Caco-2 (cell line): ENCODE measurements around the gene LZIC. TPM values are rescaled to one million over a fixed set of nuclear protein-coding genes. Genes with fewer than 3 reads are reported as not detected.
"Not testable (repeated sequence)": the region's sequence is repeated elsewhere in the genome, so short reads cannot be mapped to it uniquely, and the experiment has no call there.

Experiments used
- BruUV-seq: library from RNA; stranded (reverse); fragments of 400-500 nt; replicated peaks from 2 replicates; lab custom pipeline; 2021; lab: Mats Ljungman, UMichigan
- CTCF ChIA-PET: fragments of 300-600 bp; sonication (Branson Sonifier 250); formaldehyde crosslinking; loops from one replicate; lab custom pipeline; 2022; ENCODE audit warnings: antibody characterized with exemption; lab: Charles Lee
- POLR2A ChIA-PET: fragments of 300-600 bp; sonication (Branson Sonifier 250); formaldehyde crosslinking; loops from one replicate; lab custom pipeline; 2022; ENCODE audit warnings: antibody characterized with exemption; lab: Charles Lee
- DNase-seq, 2 experiments: peaks; one replicate each; pipeline versions ENCODE4 v3.0.0 to v3.0.0-alpha.2; 2020 to 2022
- H3K27me3 ChIP-seq: replicated peaks from 2 replicates; pipeline ENCODE4 v1.6.0; 2011; ENCODE audit warnings: low read length; ENCODE audit not compliant: control insufficient read depth, insufficient read depth
- H3K36me3 ChIP-seq: 2 replicates; pipeline ENCODE4 v1.5.1; 2011; ENCODE audit warnings: low read length; ENCODE audit not compliant: control insufficient read depth, insufficient read depth
- H3K4me1 ChIP-seq: fragments of 250-450 bp; sonication (Bioruptor Pico); 2 replicates; pipeline ENCODE4 v1.5.1; 2020; ENCODE audit warnings: mild to moderate bottlenecking
- H3K4me3 ChIP-seq: 2 replicates; pipeline ENCODE4 v1.5.1; 2011; ENCODE audit warnings: low read depth, mild to moderate bottlenecking, control low read depth, low read length
- H3K9me3 ChIP-seq: fragments of 250-450 bp; sonication (Bioruptor Pico); 2 replicates; pipeline ENCODE4 v1.5.1; 2020; ENCODE audit warnings: mild to moderate bottlenecking, moderate library complexity
- H3K27ac Mint-ChIP-seq: one replicate; pipeline ENCODE4 v1.8.0; 2022; ENCODE audit warnings: mixed read lengths; ENCODE audit not compliant: unreplicated experiment
- H3K27me3 Mint-ChIP-seq: one replicate; pipeline ENCODE4 v1.8.0; 2022; ENCODE audit warnings: mixed read lengths; ENCODE audit not compliant: insufficient read depth, unreplicated experiment
- H3K36me3 Mint-ChIP-seq: one replicate; pipeline ENCODE4 v1.8.0; 2022; ENCODE audit warnings: mild to moderate bottlenecking, mixed read lengths; ENCODE audit not compliant: insufficient read depth, unreplicated experiment
- H3K4me1 Mint-ChIP-seq: one replicate; pipeline ENCODE4 v1.8.0; 2022; ENCODE audit warnings: low read depth, mixed read lengths; ENCODE audit not compliant: unreplicated experiment
- H3K4me3 Mint-ChIP-seq: one replicate; pipeline ENCODE4 v1.8.0; 2022; ENCODE audit warnings: mild to moderate bottlenecking, moderate library complexity, mixed read lengths; ENCODE audit not compliant: unreplicated experiment
- H3K9me3 Mint-ChIP-seq: one replicate; pipeline ENCODE4 v1.8.0; 2022; ENCODE audit warnings: mixed read lengths; ENCODE audit not compliant: unreplicated experiment
- intact Hi-C: fragments of 100-400 bp; cut with micrococcal nuclease; formaldehyde crosslinking; loops from one replicate; pipeline ENCODE4 v1.10.0; 2022; ENCODE audit not compliant: unreplicated experiment
- total RNA-seq: library from RNA; stranded (reverse); gene quantifications from 2 replicates; pipeline ENCODE4 v1.2.3, GENCODE V29; 2022
- TF ChIP-seq, protein P1 (sequence below), 2 experiments: fragments of 200-600 bp in 1 of 2; IDR thresholded peaks; 1 replicate in 1 of 2; 2 replicates in 1 of 2; pipeline versions ENCODE4 v1.5.1 to v1.8.0; 2011 to 2022; ENCODE audit warnings: antibody characterized with exemption in 1 of 2, control low read depth in 1 of 2, inconsistent platforms in 1 of 2, low read depth in 1 of 2, low read length in 1 of 2, mild to moderate bottlenecking in 1 of 2, moderate library complexity in 1 of 2; ENCODE audit not compliant: insufficient read depth in 1 of 2, severe bottlenecking in 1 of 2, unreplicated experiment in 1 of 2

The LZIC gene
- total RNA-seq, 1 experiment from 2014 or later: 33.2 TPM

DNA sequence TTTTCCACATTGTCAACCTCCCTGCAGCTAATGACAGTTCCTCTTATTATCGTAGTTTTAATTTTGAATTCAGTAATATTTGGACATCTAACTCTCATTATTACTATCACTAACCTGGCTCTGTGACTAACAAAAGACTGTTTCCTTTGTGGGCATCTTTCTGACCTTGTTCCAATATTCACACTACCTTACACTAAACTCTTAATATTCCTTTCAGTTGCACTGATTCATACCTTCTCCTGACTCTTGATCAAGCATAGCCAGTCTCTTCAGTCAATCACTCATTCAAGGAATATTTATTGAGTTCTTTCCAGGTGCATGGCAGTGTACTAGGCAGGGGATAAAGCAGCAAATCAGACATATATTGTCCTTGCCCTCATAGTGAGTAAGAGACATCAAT, 25.3 kb downstream of the LZIC start:
- intact Hi-C loops: no loop called here
- H3K4me3 Mint-ChIP-seq: no peak overlapping the region
- POLR2A ChIA-PET: no interaction called here

DNA sequence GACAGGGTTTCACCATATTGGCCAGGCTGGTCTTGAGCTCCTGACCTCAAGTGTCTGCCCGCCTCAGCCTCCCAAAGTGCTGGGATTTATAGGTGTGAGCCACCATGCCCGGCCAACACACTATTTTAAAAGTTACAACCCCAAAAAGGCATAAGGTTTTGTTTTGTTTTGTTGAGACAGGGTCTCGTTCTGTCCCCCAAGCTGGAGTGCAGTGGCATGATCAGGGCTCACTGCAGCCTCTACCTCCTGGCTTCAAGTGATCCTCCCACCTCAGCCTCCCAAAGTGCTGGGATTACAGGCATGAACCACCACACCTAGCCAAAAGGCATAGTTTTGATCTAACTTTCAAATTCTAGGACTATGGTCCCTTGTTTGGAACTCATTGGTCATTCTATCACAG, 25.7 kb downstream of the LZIC start:
- H3K4me1 Mint-ChIP-seq, H3K36me3 Mint-ChIP-seq, CTCF ChIA-PET: not testable (repeated sequence)

More for the DNA sequence above, 25.3 kb downstream of the LZIC start:
- Mint-ChIP-seq H3K36me3 (no peaks in the 10 kb centered on the region), H3K27ac (no peak overlapping the region), H3K4me1 (no peaks in the 10 kb centered on the region), H3K9me3 (no peaks in the 10 kb centered on the region), H3K27me3 (peaks cover 2% of the 10 kb centered on the region)
- Histone ChIP-seq H3K27me3 (no peaks in the 10 kb centered on the region), H3K4me1 (no peaks in the 10 kb centered on the region), H3K4me3 (no peak overlapping the region), H3K9me3 (no peaks in the 10 kb centered on the region), H3K36me3 (no peaks in the 10 kb centered on the region)
- no TSS peak for BruUV-seq
- CTCF ChIA-PET: no interaction called here
- DNase-seq: no peak
- TF ChIP-seq, protein P1, sequence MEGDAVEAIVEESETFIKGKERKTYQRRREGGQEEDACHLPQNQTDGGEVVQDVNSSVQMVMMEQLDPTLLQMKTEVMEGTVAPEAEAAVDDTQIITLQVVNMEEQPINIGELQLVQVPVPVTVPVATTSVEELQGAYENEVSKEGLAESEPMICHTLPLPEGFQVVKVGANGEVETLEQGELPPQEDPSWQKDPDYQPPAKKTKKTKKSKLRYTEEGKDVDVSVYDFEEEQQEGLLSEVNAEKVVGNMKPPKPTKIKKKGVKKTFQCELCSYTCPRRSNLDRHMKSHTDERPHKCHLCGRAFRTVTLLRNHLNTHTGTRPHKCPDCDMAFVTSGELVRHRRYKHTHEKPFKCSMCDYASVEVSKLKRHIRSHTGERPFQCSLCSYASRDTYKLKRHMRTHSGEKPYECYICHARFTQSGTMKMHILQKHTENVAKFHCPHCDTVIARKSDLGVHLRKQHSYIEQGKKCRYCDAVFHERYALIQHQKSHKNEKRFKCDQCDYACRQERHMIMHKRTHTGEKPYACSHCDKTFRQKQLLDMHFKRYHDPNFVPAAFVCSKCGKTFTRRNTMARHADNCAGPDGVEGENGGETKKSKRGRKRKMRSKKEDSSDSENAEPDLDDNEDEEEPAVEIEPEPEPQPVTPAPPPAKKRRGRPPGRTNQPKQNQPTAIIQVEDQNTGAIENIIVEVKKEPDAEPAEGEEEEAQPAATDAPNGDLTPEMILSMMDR (IDR thresholded peaks at IDR 0.05; ENCODE audit: insufficient read depth in 1 of 2, low read depth in 1 of 2, low read length in 1 of 2, severe bottlenecking in 1 of 2, unreplicated experiment in 1 of 2): no peak

DNA sequence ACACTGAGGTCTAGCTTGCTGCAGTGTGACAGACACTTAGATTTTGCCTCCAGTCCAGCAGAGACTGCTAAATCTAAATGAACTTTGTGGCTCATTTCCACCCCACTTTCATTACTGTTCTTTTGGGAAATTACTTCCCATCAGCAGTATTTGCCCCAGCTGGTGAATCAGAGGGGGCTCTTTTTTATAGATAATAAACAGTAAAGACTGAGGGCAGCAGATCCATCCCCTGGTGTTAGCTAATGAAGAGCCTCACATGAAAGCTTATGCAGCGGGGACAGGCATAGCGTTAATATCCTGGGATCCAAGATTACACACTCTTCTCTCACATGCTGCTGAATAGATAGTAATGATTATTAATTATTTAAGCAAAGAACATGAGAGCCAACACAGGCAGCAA, 26.7 kb downstream of the LZIC start:
- ChIA-PET POLR2A (no interaction called here), CTCF (no interaction called here)
- no peak for DNase-seq
- H3K36me3 ChIP-seq: no peaks in the 10 kb centered on the region
- H3K36me3 Mint-ChIP-seq: no peaks in the 10 kb centered on the region
- peaks cover 2% of the 10 kb centered on the region for H3K27me3 Mint-ChIP-seq
- intact Hi-C loops: no loop called here
- TF ChIP-seq, protein P1 (IDR thresholded peaks at IDR 0.05; ENCODE audit: insufficient read depth in 1 of 2, low read depth in 1 of 2, low read length in 1 of 2, severe bottlenecking in 1 of 2, unreplicated experiment in 1 of 2): no peak
- H3K27ac Mint-ChIP-seq: no peak overlapping the region
- no TSS peak for BruUV-seq
- no peak overlapping the region for H3K4me3 Mint-ChIP-seq
- H3K4me1 ChIP-seq: peaks cover 7% of the 10 kb centered on the region
- H3K9me3 ChIP-seq: no peaks in the 10 kb centered on the region
- no peak overlapping the region for H3K4me3 ChIP-seq
- no peaks in the 10 kb centered on the region for H3K9me3 Mint-ChIP-seq
- H3K27me3 ChIP-seq: no peaks in the 10 kb centered on the region
- H3K4me1 Mint-ChIP-seq: peaks cover 10% of the 10 kb centered on the region

More for the DNA sequence above, 25.7 kb downstream of the LZIC start:
- DNase-seq, intact Hi-C loops, H3K4me1 ChIP-seq, H3K9me3 ChIP-seq, H3K9me3 Mint-ChIP-seq, H3K27me3 Mint-ChIP-seq, H3K4me3 Mint-ChIP-seq, H3K27ac Mint-ChIP-seq, POLR2A ChIA-PET, H3K36me3 ChIP-seq, BruUV-seq, H3K27me3 ChIP-seq, H3K4me3 ChIP-seq: not testable (repeated sequence)

- POLR2A ChIA-PET: no interaction called here
These were observed 28.6 kb downstream of the LZIC start for GRCh38 chr1:9914610-9914937.

More at GRCh38 chr1:9914610-9914937, 28.6 kb downstream of the LZIC start:
- CTCF ChIA-PET: interaction anchor here (0.6 to 0.7 kb wide), 4 partner anchors 10 to 296 kb away, joined by 3 to 7 read pairs (median 4); partner anchors contain the start of gene KIF1B
- Mint-ChIP-seq H3K4me3 (no peak overlapping the region), H3K36me3 (peaks cover 6% of the 10 kb centered on the region), H3K27ac (no peak overlapping the region), H3K27me3 (peaks cover 2% of the 10 kb centered on the region), H3K4me1 (peaks cover 10% of the 10 kb centered on the region), H3K9me3 (no peaks in the 10 kb centered on the region)
- BruUV-seq: no TSS peak
- H3K4me3 ChIP-seq: no peak overlapping the region
- H3K9me3 ChIP-seq: no peaks in the 10 kb centered on the region
- intact Hi-C loops: loop anchor here (2.0 kb wide), 1 partner anchor 40 kb away; no protein-coding TSS in a partner anchor
- H3K4me1 ChIP-seq: peaks cover 7% of the 10 kb centered on the region
- TF ChIP-seq, protein P1 (IDR thresholded peaks at IDR 0.05; ENCODE audit: insufficient read depth in 1 of 2, low read depth in 1 of 2, low read length in 1 of 2, severe bottlenecking in 1 of 2, unreplicated experiment in 1 of 2): no peak
- no peaks in the 10 kb centered on the region for H3K27me3 ChIP-seq
- no peaks in the 10 kb centered on the region for H3K36me3 ChIP-seq
- no peak for DNase-seq
